Heart left ventricle (tissue), 13 donors: ENCODE measurements around the gene PRKCA.

ENCODE experiments used
- POLR2A ChIP-seq, 2 donors: fragments of 450-650 bp; IDR thresholded peaks; one replicate each; pipeline ENCODE4 v1.6.1; 2017; ENCODE audit warnings: antibody characterized with exemption in 2 of 2, mild to moderate bottlenecking in 2 of 2, moderate library complexity in 2 of 2
- TF ChIP-seq, protein P1 (sequence below), 12 donors: fragments of 200-600 bp; sonication (generic) in 4 of 12; IDR thresholded peaks; one replicate each; pipeline versions ENCODE4 v1.5.0 to v1.8.0; 2018 to 2022; ENCODE audit warnings: antibody characterized with exemption in 12 of 12, mild to moderate bottlenecking in 5 of 12
- donor health status: ischemic (EF 13 %, LVEDD 7.1; RV severe dilation, severe dysfunction).
- donor health status: DM: no; HTN: yes; CAD: no.
- donor health status: DM: no; HTN: no; CAD: no.
- donor health status: ischemic (EF 25% LVEDD 6.9; RV normal size, moderate dysfunction).
- donor health status: ischemic (EF 25% LVEDD 5.7; RV mildly dilated, moderate dysfunction).
- donor health status: ischemic (EF 35%, LVEDD 5.7; RV mildly dilated, moderate dysfunction).
- donor health status: nonischemic (EF 11% LVEDD 7.7; RV severe dilation, severe dysfunction).
- donor health status: DM: yes; HTN: yes; CAD: no.
- donor health status: PGD.
- donor health status: ischemic (EF 29% LVEDD 5.4; RV normal size, mild dysfunction).
- donor health status: nonischemic (EF 23%, LVEDD 6.1; RV moderate dilation, normal function).

- TF ChIP-seq, protein P1, sequence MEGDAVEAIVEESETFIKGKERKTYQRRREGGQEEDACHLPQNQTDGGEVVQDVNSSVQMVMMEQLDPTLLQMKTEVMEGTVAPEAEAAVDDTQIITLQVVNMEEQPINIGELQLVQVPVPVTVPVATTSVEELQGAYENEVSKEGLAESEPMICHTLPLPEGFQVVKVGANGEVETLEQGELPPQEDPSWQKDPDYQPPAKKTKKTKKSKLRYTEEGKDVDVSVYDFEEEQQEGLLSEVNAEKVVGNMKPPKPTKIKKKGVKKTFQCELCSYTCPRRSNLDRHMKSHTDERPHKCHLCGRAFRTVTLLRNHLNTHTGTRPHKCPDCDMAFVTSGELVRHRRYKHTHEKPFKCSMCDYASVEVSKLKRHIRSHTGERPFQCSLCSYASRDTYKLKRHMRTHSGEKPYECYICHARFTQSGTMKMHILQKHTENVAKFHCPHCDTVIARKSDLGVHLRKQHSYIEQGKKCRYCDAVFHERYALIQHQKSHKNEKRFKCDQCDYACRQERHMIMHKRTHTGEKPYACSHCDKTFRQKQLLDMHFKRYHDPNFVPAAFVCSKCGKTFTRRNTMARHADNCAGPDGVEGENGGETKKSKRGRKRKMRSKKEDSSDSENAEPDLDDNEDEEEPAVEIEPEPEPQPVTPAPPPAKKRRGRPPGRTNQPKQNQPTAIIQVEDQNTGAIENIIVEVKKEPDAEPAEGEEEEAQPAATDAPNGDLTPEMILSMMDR (IDR thresholded peaks at IDR 0.05) = no peak
- TF ChIP-seq POLR2A (IDR thresholded peaks at IDR 0.05) = no peak
Observed at GRCh38 chr17:66451188-66452149, 149.1 kb downstream of the PRKCA start.
